Sigmoid colon (tissue), 7 donors: ENCODE data around the gene SLC25A4. TPM values are rescaled to one million over a fixed set of nuclear protein-coding genes. Genes with fewer than 3 reads are reported as not detected.
"Not testable (repeated sequence)": the region's sequence is repeated elsewhere in the genome, so short reads cannot be mapped to it uniquely, and the experiment has no call there.

Experiments used
- DNase-seq: peaks from one replicate; pipeline ENCODE4 v3.0.0-alpha.2; 2019
- H3K27ac ChIP-seq, 4 donors: fragments of 200-600 bp; sonication (generic); one replicate each; pipeline ENCODE4 v1.5.1; 2016 to 2019; ENCODE audit warnings: mild to moderate bottlenecking in 1 of 4
- H3K27me3 ChIP-seq, 3 donors: fragments of 200-600 bp; sonication (generic); one replicate each; pipeline ENCODE4 v1.5.1; 2019; ENCODE audit warnings: mild to moderate bottlenecking in 1 of 3
- H3K36me3 ChIP-seq, 4 donors: fragments of 200-600 bp; sonication (generic); one replicate each; pipeline ENCODE4 v1.5.1; 2016 to 2019
- H3K4me1 ChIP-seq, 4 donors: fragments of 200-600 bp; sonication (generic); one replicate each; pipeline ENCODE4 v1.5.1; 2017 to 2019
- H3K4me3 ChIP-seq, 4 donors: fragments of 200-600 bp; sonication (generic); one replicate each; pipeline ENCODE4 v1.5.1; 2017 to 2019; ENCODE audit warnings: mild to moderate bottlenecking in 2 of 4, moderate library complexity in 1 of 4
- H3K9me3 ChIP-seq, 4 donors: fragments of 200-600 bp in 3 of 4; sonication (generic) in 3 of 4; one replicate each; pipeline versions ENCODE4 v1.5.1 to v1.6.1; 2013 to 2019
- EP300 ChIP-seq, 4 donors: sonication (generic); formaldehyde crosslinking; IDR thresholded peaks; one replicate each; pipeline ENCODE4 v1.6.1; 2017; ENCODE audit warnings: antibody characterized with exemption in 4 of 4
- POLR2A ChIP-seq, 2 donors: fragments of 450-650 bp; IDR thresholded peaks; one replicate each; pipeline ENCODE4 v1.6.1; 2016; ENCODE audit warnings: antibody characterized with exemption in 2 of 2, mild to moderate bottlenecking in 2 of 2, moderate library complexity in 2 of 2
- POLR2AphosphoS5 ChIP-seq, 4 donors: sonication (generic); formaldehyde crosslinking; IDR thresholded peaks; one replicate each; pipeline ENCODE4 v1.6.1; 2017; ENCODE audit warnings: antibody characterized with exemption in 4 of 4
- WGBS, 2 donors: extraction: QIAGEN DNeasy Blood & Tissue Kit; methylation state at CpG; one replicate each; pipeline ENCODE4 v1.1.7; 2013; 5-methylcytosine and 5-hydroxymethylcytosine counted together
- intact Hi-C: fragments of 100-400 bp; cut with DNase I; formaldehyde crosslinking; loops from one replicate; pipeline ENCODE4 v1.15.1; 2023
- polyA plus RNA-seq, 3 donors: library from polyadenylated mRNA; stranded (reverse); fragments of 200-250 nt; gene quantifications; one replicate each; pipeline ENCODE4 v1.2.3, GENCODE V29; 2013
- total RNA-seq, 4 donors: library from RNA; depleted of rRNA; stranded (reverse); fragments of >200 nt; gene quantifications; one replicate each; pipeline ENCODE4 v1.1.0, GENCODE V29; 2016
- TF ChIP-seq, protein P1 (sequence below), 4 experiments: fragments of 450-650 bp in 3 of 4; fragments of 200-600 bp in 1 of 4; IDR thresholded peaks; one replicate each; pipeline ENCODE4 v1.5.1; 2016 to 2019; ENCODE audit warnings: antibody characterized with exemption in 4 of 4, mild to moderate bottlenecking in 3 of 4, moderate library complexity in 2 of 4
- donor health status: healthy with polysubstance abuse.
- donor health status: Bipolar disorder and iron deficiency.
- donor health status: healthy.

SLC25A4 gene
- total and polyA plus RNA-seq, 7 donors, result 22.9 to 127 (median 89.1) TPM

DNA sequence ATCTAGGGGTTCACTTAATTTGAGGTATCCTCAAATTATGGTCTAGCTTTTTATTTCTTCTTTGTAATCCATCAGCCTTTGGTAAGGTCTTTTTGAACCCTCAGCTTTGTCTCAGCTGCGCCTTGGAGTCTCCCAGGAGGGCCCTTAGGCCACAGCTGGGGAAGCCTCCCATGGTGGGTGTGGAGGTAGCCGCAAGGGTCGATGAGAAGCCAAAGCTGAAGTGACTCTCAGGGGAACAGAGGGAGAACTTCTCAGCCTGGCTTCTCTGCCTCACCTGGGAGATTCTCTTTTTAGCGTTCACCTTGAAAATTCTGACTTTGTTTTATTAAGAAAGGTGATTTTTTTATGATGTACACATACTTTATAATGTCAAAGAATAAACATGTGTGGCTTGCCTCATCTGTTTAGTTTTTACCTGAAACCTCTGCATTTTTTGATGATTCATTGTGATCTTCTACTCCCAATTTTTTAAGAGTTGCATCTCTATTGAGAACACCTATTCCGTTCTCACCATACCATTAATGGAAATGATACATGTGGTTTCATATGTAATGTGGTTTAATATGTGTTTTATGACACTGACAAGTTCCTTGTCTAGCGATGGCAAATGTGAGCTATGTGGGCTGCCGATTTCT, 25.6 kb upstream of the SLC25A4 start:
- Histone ChIP-seq H3K27me3 (no peaks in the 10 kb centered on the region), H3K4me1 (peaks cover 0 to 4% (median 2%) of the 10 kb centered on the region in 4 donors), H3K36me3 (no peaks in the 10 kb centered on the region), H3K9me3 (no peaks in the 10 kb centered on the region), H3K4me3 (no peak overlapping the region), H3K27ac (no peak overlapping the region)
- intact Hi-C loops, result no loop called here
- 86 to 90% methylated on average over 7 of the region's 7 CpGs for WGBS, 2 donors
- TF ChIP-seq POLR2AphosphoS5 (IDR thresholded peaks at IDR 0.05) (no peak), POLR2A (IDR thresholded peaks at IDR 0.05) (no peak), EP300 (IDR thresholded peaks at IDR 0.05) (no peak)
- TF ChIP-seq, protein P1, sequence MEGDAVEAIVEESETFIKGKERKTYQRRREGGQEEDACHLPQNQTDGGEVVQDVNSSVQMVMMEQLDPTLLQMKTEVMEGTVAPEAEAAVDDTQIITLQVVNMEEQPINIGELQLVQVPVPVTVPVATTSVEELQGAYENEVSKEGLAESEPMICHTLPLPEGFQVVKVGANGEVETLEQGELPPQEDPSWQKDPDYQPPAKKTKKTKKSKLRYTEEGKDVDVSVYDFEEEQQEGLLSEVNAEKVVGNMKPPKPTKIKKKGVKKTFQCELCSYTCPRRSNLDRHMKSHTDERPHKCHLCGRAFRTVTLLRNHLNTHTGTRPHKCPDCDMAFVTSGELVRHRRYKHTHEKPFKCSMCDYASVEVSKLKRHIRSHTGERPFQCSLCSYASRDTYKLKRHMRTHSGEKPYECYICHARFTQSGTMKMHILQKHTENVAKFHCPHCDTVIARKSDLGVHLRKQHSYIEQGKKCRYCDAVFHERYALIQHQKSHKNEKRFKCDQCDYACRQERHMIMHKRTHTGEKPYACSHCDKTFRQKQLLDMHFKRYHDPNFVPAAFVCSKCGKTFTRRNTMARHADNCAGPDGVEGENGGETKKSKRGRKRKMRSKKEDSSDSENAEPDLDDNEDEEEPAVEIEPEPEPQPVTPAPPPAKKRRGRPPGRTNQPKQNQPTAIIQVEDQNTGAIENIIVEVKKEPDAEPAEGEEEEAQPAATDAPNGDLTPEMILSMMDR (IDR thresholded peaks at IDR 0.05), result no peak
- DNase-seq, result no peak

DNA sequence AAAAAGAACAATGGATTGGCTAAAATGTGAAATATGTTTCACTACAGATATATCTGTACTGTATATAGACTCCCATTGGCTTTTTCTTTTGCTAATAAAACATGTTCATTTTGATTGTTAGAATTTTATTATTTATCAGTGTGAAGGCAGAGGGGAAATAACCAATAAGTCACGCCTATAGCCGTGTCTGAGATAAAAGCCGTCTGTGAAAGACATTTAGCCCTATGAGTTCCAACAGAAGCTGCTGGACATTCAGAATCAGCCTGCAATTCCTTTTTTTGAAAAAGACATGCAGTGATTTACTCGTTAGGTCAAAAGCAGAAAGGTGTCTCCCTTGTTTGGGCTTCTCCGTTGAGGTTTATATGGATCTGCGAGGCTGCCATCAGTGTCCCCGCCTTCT, 24.2 kb upstream of the SLC25A4 start:
- 89 to 94% methylated on average over 7 of the region's 7 CpGs for WGBS, 2 donors

DNA sequence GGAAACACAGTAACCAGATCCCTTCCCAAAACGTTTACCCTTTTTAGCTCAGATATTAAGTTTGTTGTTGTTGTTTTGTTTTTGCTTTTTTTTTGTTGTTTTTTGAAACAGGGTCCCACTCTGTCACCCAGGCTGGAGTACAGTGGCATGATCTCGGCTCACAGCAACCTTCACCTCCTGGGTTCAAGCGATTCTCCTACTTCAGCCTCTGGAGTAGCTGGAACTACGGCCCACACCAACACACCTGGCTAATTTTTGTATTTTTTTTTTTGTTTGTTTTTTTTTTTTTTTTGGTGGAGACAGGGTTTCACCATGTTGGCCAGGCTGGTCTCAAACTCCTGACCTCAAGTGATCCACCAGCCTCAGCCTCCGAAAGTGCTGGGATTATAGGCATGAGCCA, 23.6 kb upstream of the SLC25A4 start:
- H3K9me3 ChIP-seq, H3K36me3 ChIP-seq, DNase-seq, H3K27ac ChIP-seq, intact Hi-C loops, H3K4me1 ChIP-seq, H3K4me3 ChIP-seq, H3K27me3 ChIP-seq: not testable (repeated sequence)
- WGBS, 2 donors, result 84 to 90% methylated on average over 5 of the region's 5 CpGs

More for the DNA sequence above, 24.2 kb upstream of the SLC25A4 start:
- Histone ChIP-seq H3K36me3 (no peaks in the 10 kb centered on the region), H3K27ac (no peak overlapping the region), H3K9me3 (no peaks in the 10 kb centered on the region), H3K4me3 (no peak overlapping the region), H3K4me1 (no peaks in the 10 kb centered on the region), H3K27me3 (no peaks in the 10 kb centered on the region)
- intact Hi-C loops, result no loop called here
- TF ChIP-seq EP300 (IDR thresholded peaks at IDR 0.05), result no peak
- no peak for TF ChIP-seq POLR2A (IDR thresholded peaks at IDR 0.05)
- TF ChIP-seq POLR2AphosphoS5 (IDR thresholded peaks at IDR 0.05), result no peak
- TF ChIP-seq, protein P1 (IDR thresholded peaks at IDR 0.05), result no peak
- no peak for DNase-seq

DNA sequence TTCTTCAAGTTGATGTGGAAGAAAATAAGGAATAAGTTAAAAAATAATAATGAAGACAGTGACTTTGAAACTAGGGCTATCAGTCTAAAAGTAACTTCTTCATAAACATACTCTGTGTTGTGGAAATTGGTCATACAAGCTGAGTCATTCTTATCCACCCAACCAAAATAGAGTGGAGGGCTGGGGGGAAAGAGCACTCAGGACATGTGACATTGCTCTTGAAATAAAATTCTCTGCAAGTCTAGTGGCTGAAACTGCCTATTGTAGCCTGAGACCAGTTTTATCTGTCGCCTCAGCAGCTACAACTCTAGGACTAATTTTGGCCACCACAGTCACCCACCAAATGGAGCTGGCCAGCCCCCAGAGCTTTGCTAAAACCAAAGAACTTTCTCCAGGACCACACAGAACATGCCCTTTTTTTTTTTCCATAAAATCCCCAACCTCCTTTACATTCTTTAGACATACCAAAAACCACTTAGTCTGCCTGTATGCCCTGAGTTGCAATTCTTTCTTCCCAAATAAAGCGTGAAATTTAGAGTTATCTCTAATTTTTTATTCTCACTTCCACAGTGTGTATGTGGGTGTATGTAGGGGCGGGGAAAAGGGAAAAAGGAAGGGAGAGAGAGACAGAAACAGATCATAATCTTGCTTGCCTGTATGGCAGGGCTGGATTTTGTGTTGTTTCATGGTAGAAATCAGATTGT, 23.0 kb upstream of the SLC25A4 start:
- DNase-seq, result no peak
- H3K27ac ChIP-seq, result no peak overlapping the region
- TF ChIP-seq, protein P1 (IDR thresholded peaks at IDR 0.05), result no peak
- no peaks in the 10 kb centered on the region for H3K27me3 ChIP-seq
- H3K4me1 ChIP-seq, result no peaks in the 10 kb centered on the region
- H3K36me3 ChIP-seq, result no peaks in the 10 kb centered on the region
- intact Hi-C loops, result no loop called here
- H3K9me3 ChIP-seq, result no peaks in the 10 kb centered on the region
- H3K4me3 ChIP-seq, result no peak overlapping the region
- 84 to 86% methylated on average over 3 of the region's 3 CpGs for WGBS, 2 donors

DNA sequence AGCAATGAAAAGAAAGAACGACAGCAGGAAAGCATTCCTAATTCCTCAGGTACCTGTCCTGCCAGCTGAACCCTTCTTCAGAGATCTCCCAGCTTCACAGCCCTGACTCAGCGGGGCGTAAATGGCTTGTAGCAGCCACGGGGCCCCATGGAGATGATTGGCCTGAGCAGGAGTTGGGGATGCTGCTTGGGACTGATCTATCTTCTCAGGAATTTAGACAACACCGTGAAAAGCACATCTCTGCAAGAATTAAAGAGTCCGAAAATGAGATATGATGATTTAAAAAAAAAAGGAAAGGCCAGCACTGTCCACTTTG, 22.5 kb upstream of the SLC25A4 start:
- no peak for DNase-seq
- H3K4me1 ChIP-seq, result no peaks in the 10 kb centered on the region
- no peak overlapping the region for H3K4me3 ChIP-seq
- no peaks in the 10 kb centered on the region for H3K27me3 ChIP-seq
- intact Hi-C loops, result no loop called here
- no peaks in the 10 kb centered on the region for H3K9me3 ChIP-seq
- H3K36me3 ChIP-seq, result no peaks in the 10 kb centered on the region
- 81 to 84% methylated on average over 6 of the region's 6 CpGs for WGBS, 2 donors
- TF ChIP-seq, protein P1 (IDR thresholded peaks at IDR 0.05), result no peak
- TF ChIP-seq EP300 (IDR thresholded peaks at IDR 0.05) (no peak), POLR2AphosphoS5 (IDR thresholded peaks at IDR 0.05) (no peak), POLR2A (IDR thresholded peaks at IDR 0.05) (no peak)
- no peak overlapping the region for H3K27ac ChIP-seq
